T-helper 1 cell treated with Interleukin-12 subunit alpha and Interleukin-12 subunit beta and Interleukin-4 antibody, amounts not matched to agents 30 μg/mL and 1 μg/mL, for 36 hours (primary cell): ENCODE measurements around the gene RPTOR.
A peak's percentile ranks its signal among the peaks of the same experiment; 100 is the strongest.

Source experiments
- H3K27ac Mint-ChIP-seq: one replicate; pipeline ENCODE4 v1.8.0; 2021; ENCODE audit warnings: mild to moderate bottlenecking, mixed read lengths
- H3K27me3 Mint-ChIP-seq: one replicate; pipeline ENCODE4 v1.8.0; 2021; ENCODE audit warnings: low read depth, mixed read lengths
- H3K36me3 Mint-ChIP-seq: one replicate; pipeline ENCODE4 v1.8.0; 2021; ENCODE audit warnings: low read depth, mixed read lengths
- H3K4me1 Mint-ChIP-seq: one replicate; pipeline ENCODE4 v1.8.0; 2021; ENCODE audit warnings: low read depth, mixed read lengths
- H3K4me3 Mint-ChIP-seq: one replicate; pipeline ENCODE4 v1.8.0; 2021; ENCODE audit warnings: mild to moderate bottlenecking, moderate library complexity, mixed read lengths
- H3K9me3 Mint-ChIP-seq: one replicate; pipeline ENCODE4 v1.8.0; 2021; ENCODE audit warnings: mixed read lengths

The RPTOR gene

DNA sequence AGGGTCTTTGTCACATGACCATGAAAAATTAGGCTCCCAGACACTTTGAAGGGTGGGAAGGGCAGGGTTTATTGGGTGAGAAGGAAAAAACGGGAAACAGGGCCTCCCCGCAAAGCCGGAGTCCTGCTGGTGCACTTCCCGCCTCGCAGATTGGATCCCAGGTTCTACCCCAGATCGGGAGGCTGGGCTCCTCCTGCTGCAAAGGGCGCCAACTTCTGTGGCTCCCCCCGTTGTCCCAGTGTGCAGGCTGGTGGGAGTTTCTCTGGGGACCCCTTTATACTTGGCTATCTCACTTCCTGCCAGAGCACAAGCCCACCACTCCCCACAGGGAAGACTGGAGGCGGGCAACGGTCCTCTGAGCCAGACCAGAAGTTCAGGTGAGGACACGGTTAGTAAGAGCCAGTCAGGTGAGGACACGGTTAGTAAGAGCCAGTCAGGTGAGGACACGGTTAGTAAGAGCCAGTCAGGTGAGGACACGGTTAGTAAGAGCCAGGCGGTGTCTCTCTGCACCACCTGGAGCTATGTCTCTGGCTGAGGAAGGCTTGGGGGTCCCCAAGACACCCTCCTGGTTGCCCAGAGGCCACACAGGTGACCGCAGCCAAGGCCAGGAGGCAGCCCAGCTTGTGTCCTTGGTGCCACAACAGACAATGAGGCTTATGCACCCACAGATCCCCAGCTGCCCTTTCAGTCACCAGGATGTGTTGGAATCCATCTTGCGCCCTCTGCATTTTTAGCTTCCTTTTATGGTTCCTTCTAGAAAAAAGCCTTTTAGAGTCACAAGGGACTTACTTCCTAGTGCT is 398.9 kb downstream of the RPTOR start:
- peaks cover 42% of the 10 kb centered on the region for H3K36me3 Mint-ChIP-seq
- no peak overlapping the region for H3K4me3 Mint-ChIP-seq
- no peak overlapping the region for H3K27ac Mint-ChIP-seq
- peaks cover 14% of the 10 kb centered on the region for H3K4me1 Mint-ChIP-seq
- no peaks in the 10 kb centered on the region for H3K27me3 Mint-ChIP-seq
- H3K9me3 Mint-ChIP-seq = no peaks in the 10 kb centered on the region

GRCh38 chr17:80944326-80944725 is 399.7 kb downstream of the RPTOR start:
- Mint-ChIP-seq H3K4me3 (no peak overlapping the region), H3K9me3 (no peaks in the 10 kb centered on the region), H3K27ac (peak overlapping the region; percentile 15), H3K4me1 (peaks cover 7% of the 10 kb centered on the region), H3K27me3 (no peaks in the 10 kb centered on the region), H3K36me3 (peaks cover 37% of the 10 kb centered on the region)

DNA sequence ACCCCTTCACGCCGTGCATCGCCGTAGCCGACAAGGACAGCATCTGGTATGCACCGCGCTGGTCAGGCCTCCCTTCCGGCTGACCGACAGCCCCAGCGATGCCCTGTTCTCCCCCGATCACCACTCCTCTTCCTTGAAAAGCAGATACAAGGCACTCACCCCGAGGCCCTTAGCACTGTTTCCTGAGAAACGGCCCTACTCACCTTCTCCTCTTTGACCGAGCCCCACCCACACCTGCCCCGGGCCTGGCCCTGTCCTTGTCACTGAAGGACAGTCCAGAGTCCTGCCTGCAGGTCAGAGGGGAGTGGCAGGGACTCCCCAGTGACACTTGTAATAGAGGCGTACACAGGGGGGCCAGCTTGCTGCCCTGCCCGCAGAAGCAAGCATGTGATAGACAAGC is 401.1 kb downstream of the RPTOR start:
- H3K4me3 Mint-ChIP-seq = no peak overlapping the region
- H3K4me1 Mint-ChIP-seq = peaks cover 2% of the 10 kb centered on the region
- peaks cover 39% of the 10 kb centered on the region for H3K36me3 Mint-ChIP-seq
- H3K27me3 Mint-ChIP-seq = no peaks in the 10 kb centered on the region
- no peak overlapping the region for H3K27ac Mint-ChIP-seq
- no peaks in the 10 kb centered on the region for H3K9me3 Mint-ChIP-seq

DNA sequence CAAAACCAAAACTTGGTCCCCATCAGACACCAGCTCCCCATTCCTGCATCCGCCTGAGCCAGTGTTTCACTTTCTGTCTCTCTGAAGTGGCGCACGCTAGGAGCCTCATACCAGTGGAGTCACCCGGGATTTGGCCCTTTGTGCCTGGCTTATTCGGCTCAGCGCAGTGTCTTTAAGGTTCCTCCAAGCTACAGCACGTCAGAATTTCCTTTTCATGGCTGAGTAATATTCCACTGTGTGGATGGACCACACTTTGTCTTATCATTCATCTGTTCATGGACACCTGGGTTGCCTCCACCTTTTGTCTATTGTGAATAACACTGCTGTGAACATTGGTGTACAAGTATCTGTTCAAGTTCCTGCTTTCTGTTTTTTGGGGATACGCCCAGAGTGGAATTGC is 401.8 kb downstream of the RPTOR start:
- H3K9me3 Mint-ChIP-seq = no peaks in the 10 kb centered on the region
- no peaks in the 10 kb centered on the region for H3K27me3 Mint-ChIP-seq
- no peak overlapping the region for H3K4me3 Mint-ChIP-seq
- peaks cover 2% of the 10 kb centered on the region for H3K4me1 Mint-ChIP-seq
- peaks cover 39% of the 10 kb centered on the region for H3K36me3 Mint-ChIP-seq
- no peak overlapping the region for H3K27ac Mint-ChIP-seq

DNA sequence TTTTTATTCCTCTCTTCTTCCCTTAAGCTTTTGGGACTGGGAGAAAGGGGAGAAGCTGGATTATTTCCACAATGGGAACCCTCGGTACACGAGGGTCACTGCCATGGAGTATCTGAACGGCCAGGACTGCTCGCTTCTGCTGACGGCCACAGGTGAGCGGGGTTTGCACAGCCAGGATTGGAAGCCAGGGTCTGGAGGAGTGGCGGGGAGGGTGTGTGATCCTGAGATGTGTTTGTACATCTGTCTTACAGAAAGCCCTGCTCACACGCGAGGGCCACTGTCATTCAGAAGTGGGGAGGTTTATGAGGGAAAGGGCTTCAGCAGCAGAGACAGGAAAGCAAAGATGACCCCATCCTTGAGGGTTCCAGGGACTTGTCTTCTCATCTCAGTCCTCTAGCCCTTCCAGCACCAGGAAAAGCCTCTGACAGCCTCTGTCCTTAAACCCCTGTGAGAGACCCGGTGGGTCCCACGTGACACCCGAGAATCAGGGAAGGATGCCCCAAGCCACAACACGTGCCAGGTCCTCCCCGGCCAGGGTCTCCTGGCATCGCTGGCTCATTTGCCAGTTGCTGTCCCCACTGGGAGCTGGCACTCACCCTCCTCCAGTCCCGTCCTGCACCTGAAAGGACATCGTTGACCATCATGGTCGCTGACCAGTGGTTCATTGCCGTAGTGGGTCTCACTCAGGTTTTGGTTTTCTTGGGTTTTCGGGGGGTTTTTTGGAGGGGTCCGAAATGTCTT is 402.7 kb downstream of the RPTOR start:
- peak overlapping the region; percentile 49 for H3K27ac Mint-ChIP-seq
- no peaks in the 10 kb centered on the region for H3K9me3 Mint-ChIP-seq
- no peak overlapping the region for H3K4me3 Mint-ChIP-seq
- H3K36me3 Mint-ChIP-seq = peaks cover 32% of the 10 kb centered on the region
- no peaks in the 10 kb centered on the region for H3K27me3 Mint-ChIP-seq
- H3K4me1 Mint-ChIP-seq = peaks cover under 1% of the 10 kb centered on the region

GRCh38 chr17:80948019-80948975 is 403.7 kb downstream of the RPTOR start:
- Mint-ChIP-seq H3K27me3 (no peaks in the 10 kb centered on the region), H3K36me3 (peaks cover 29% of the 10 kb centered on the region), H3K4me1 (peaks cover 2% of the 10 kb centered on the region), H3K9me3 (no peaks in the 10 kb centered on the region), H3K4me3 (no peak overlapping the region), H3K27ac (no peak overlapping the region)

- peaks cover 29% of the 10 kb centered on the region for H3K36me3 Mint-ChIP-seq
- H3K27me3 Mint-ChIP-seq = no peaks in the 10 kb centered on the region
- H3K4me3 Mint-ChIP-seq = no peak overlapping the region
- H3K9me3 Mint-ChIP-seq = no peaks in the 10 kb centered on the region
- peaks cover 2% of the 10 kb centered on the region for H3K4me1 Mint-ChIP-seq
- no peak overlapping the region for H3K27ac Mint-ChIP-seq
Measured at GRCh38 chr17:80948976-80949450, 404.4 kb downstream of the RPTOR start.

- no peaks in the 10 kb centered on the region for H3K9me3 Mint-ChIP-seq
- no peaks in the 10 kb centered on the region for H3K27me3 Mint-ChIP-seq
- no peak overlapping the region for H3K27ac Mint-ChIP-seq
- H3K4me1 Mint-ChIP-seq = peaks cover 2% of the 10 kb centered on the region
- no peak overlapping the region for H3K4me3 Mint-ChIP-seq
- H3K36me3 Mint-ChIP-seq = peaks cover 30% of the 10 kb centered on the region
Measured at GRCh38 chr17:80949451-80950421, 405.1 kb downstream of the RPTOR start.

- Mint-ChIP-seq H3K36me3 (peaks cover 34% of the 10 kb centered on the region), H3K27me3 (no peaks in the 10 kb centered on the region), H3K9me3 (no peaks in the 10 kb centered on the region), H3K4me3 (no peak overlapping the region), H3K27ac (no peak overlapping the region), H3K4me1 (peaks cover 2% of the 10 kb centered on the region)
Measured at GRCh38 chr17:80950466-80951120, 406.0 kb downstream of the RPTOR start.

DNA sequence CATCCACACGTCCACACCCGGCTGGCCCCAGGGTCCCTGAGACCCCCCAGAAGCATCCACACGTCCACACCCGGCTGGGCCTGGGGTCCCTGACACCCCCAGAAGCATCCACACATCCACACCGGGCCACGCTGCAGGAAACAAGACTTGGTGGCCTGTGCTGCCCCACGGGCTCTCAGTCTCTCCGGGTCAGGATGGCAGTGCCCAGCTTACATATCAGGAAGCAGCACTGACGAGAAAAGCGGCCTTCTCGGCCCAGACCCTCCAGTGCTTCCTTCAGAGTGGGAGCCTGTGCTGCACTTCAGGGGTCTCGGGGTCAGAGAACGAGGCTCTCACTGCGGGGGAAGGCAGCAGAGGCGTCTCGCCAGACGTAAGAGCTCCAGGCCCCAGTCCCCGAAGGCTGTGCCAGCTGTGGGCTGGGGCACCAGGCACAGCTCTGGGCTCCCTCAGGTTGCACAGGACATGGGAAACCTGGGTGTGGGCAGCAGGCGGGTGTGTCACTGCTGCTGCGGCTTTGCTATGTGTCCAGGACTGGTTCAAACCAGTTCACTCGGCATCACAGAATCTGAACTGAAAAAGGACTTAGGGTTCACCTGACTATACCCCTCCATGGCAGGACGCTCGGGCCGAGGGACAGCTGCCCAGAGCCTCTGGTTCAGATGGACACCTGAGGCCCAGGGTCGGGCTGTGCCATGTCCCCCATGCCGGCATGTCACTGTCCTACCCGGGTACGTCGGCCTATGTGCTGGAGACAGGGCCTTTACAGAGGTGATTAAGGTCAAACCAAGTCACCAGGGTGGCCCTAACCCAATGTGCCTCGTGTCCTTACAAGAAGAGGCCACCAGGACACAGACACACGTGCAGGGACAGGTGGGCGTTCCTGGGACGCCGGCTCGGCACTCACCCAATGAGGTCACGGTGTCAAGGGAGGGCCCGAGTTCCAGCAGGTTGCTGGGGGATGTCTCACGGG is 406.8 kb downstream of the RPTOR start:
- no peaks in the 10 kb centered on the region for H3K9me3 Mint-ChIP-seq
- H3K27me3 Mint-ChIP-seq = no peaks in the 10 kb centered on the region
- no peak overlapping the region for H3K27ac Mint-ChIP-seq
- peaks cover 2% of the 10 kb centered on the region for H3K4me1 Mint-ChIP-seq
- peaks cover 27% of the 10 kb centered on the region for H3K36me3 Mint-ChIP-seq
- H3K4me3 Mint-ChIP-seq = no peak overlapping the region

- H3K27me3 Mint-ChIP-seq = no peaks in the 10 kb centered on the region
- H3K9me3 Mint-ChIP-seq = no peaks in the 10 kb centered on the region
- H3K4me3 Mint-ChIP-seq = no peak overlapping the region
- no peak overlapping the region for H3K27ac Mint-ChIP-seq
- H3K4me1 Mint-ChIP-seq = peaks cover 2% of the 10 kb centered on the region
- peaks cover 19% of the 10 kb centered on the region for H3K36me3 Mint-ChIP-seq
Measured at GRCh38 chr17:80952291-80952690, 407.7 kb downstream of the RPTOR start.
